Measurements from ENCODE around the gene TSHZ2.

GRCh38 chr20:53334861-53335260 is 362.7 kb downstream of the TSHZ2 start:
- TF ChIP-seq ZNF274 (IDR thresholded peaks at IDR 0.05; ENCODE audit: low read depth, low read length) = no peak
- TF ChIP-seq YY1 (IDR thresholded peaks at IDR 0.05; ENCODE audit: insufficient read depth, insufficient read length) = no peak
- TF ChIP-seq SUZ12 (IDR thresholded peaks at IDR 0.05; ENCODE audit: extremely low read depth, insufficient read depth, insufficient read length) = no peak

Data from NT2/D1 (cell line).